HepG2 (cell line): Measurements from ENCODE around the gene TIMM13. TPM values are rescaled to one million over a fixed set of nuclear protein-coding genes. Genes with fewer than 3 reads are reported as not detected.

ENCODE experiments used
- ATAC-seq: fragments of 200-7000 bp; cut with Tn5 transposase; 3 replicates; pipeline ENCODE4 v1.9.1; 2020; ENCODE audit warnings: mild to moderate bottlenecking, moderate library complexity
- BruUV-seq: library from RNA; stranded (reverse); fragments of 400-500 nt; replicated peaks from 2 replicates; lab custom pipeline; 2021; lab: Mats Ljungman, UMichigan
- CTCF ChIA-PET: fragments of 300-600 bp; formaldehyde crosslinking; extraction: SDS; loops from one replicate; lab custom pipeline; 2021; ENCODE audit warnings: low total read pairs, inconsistent platforms, low intra/inter-chr PET ratio; lab: Yijun Ruan, JAX
- POLR2A ChIA-PET: fragments of 350-600 bp; sonication (Branson Sonifier 250); formaldehyde crosslinking; loops from one replicate; lab custom pipeline; 2020; ENCODE audit warnings: antibody characterized with exemption, inconsistent platforms; lab: Yijun Ruan, JAX
- DNase-seq: peaks from one replicate; pipeline ENCODE4 v3.0.0-alpha.2; 2015; ENCODE audit warnings: low spot score
- FAIRE-seq: peaks from 3 replicates; lab custom pipeline; 2011; peaks lifted over from hg19 to GRCh38; lab: Jason Lieb, UNC
- H2AFZ ChIP-seq: one replicate; pipeline ENCODE4 v1.6.1; 2011; ENCODE audit warnings: low read length, inconsistent platforms
- H3K27ac ChIP-seq: fragments of 300-600 bp; 3 replicates; pipeline ENCODE4 v1.8.0; 2011; ENCODE audit warnings: mixed run types, mild to moderate bottlenecking, mixed read lengths, low read length, inconsistent platforms; ENCODE audit not compliant: insufficient read depth; ENCODE audit errors: extremely low read length
- H3K27me3 ChIP-seq, 2 experiments: fragments of 200-600 bp in 1 of 2; 2 replicates in 1 of 2; 3 replicates in 1 of 2; pipeline versions ENCODE4 v1.6.0 to v1.8.0; 2011; ENCODE audit warnings: low read length in 2 of 2, mild to moderate bottlenecking in 2 of 2, moderate library complexity in 2 of 2, inconsistent platforms in 1 of 2; ENCODE audit not compliant: insufficient read depth in 2 of 2, control insufficient read depth in 1 of 2
- H3K36me3 ChIP-seq, 2 experiments: fragments of 200-600 bp in 1 of 2; replicated peaks in 1 of 2; 2 replicates in 1 of 2; 3 replicates in 1 of 2; pipeline versions ENCODE4 v1.5.1 to v1.8.0; 2011; ENCODE audit warnings: low read length in 2 of 2, inconsistent platforms in 1 of 2; ENCODE audit not compliant: insufficient read depth in 2 of 2, control insufficient read depth in 1 of 2
- H3K4me1 ChIP-seq: 2 replicates; pipeline ENCODE4 v1.5.1; 2012; ENCODE audit warnings: low read length, inconsistent platforms; ENCODE audit not compliant: insufficient read depth
- H3K4me2 ChIP-seq: 2 replicates; pipeline ENCODE4 v1.6.0; 2011; ENCODE audit warnings: low read depth, low read length, inconsistent platforms
- H3K4me3 ChIP-seq, 3 experiments: fragments of 200-600 bp in 1 of 3; sonication (generic), shearing (Covaris generic) in 1 of 3; replicated peaks in 1 of 3; 2 replicates each; pipeline ENCODE4 v1.5.1; 2011 to 2016; ENCODE audit warnings: low read length in 3 of 3, inconsistent platforms in 2 of 3, low read depth in 2 of 3, mild to moderate bottlenecking in 2 of 3, control low read depth in 1 of 3, mixed read lengths in 1 of 3; ENCODE audit not compliant: insufficient read depth in 1 of 3
- H3K79me2 ChIP-seq: one replicate; pipeline ENCODE4 v1.6.1; 2011; ENCODE audit warnings: low read length, inconsistent platforms; ENCODE audit not compliant: insufficient read depth
- H3K9ac ChIP-seq: 2 replicates; pipeline ENCODE4 v1.6.0; 2011; ENCODE audit warnings: mild to moderate bottlenecking, low read depth, low read length, inconsistent platforms; ENCODE audit not compliant: insufficient read depth
- H3K9me3 ChIP-seq: 2 replicates; pipeline ENCODE4 v1.5.1; 2012; ENCODE audit warnings: mild to moderate bottlenecking, low read length
- H4K20me1 ChIP-seq: 2 replicates; pipeline ENCODE4 v1.6.0; 2011; ENCODE audit warnings: inconsistent platforms, mild to moderate bottlenecking, low read length, moderate library complexity; ENCODE audit not compliant: insufficient read depth
- AGO2 ChIP-seq: fragments of 200-400 bp; formaldehyde crosslinking; optimal IDR thresholded peaks from 2 replicates; pipeline ENCODE3; 2017; ENCODE audit warnings: mild to moderate bottlenecking, low read depth, low read length, moderate library complexity
- ARID3A ChIP-seq: IDR thresholded peaks from 2 replicates; pipeline ENCODE4 v1.6.1; 2012; ENCODE audit warnings: low read depth, low read length, improper control_type of control experiment
- HNRNPK ChIP-seq: fragments of 200-400 bp; formaldehyde crosslinking; IDR thresholded peaks from 2 replicates; pipeline ENCODE4 v1.6.1; 2018; ENCODE audit warnings: low read length, low read depth, moderate library complexity, mild to moderate bottlenecking; ENCODE audit not compliant: poor library complexity, severe bottlenecking
- IKZF1 ChIP-seq: fragments of 450-650 bp; IDR thresholded peaks from 2 replicates; pipeline ENCODE4 v1.7.1; 2016
- KAT2B ChIP-seq: fragments of 150-350 bp; IDR thresholded peaks from 2 replicates; pipeline ENCODE4 v1.6.1; 2014; ENCODE audit warnings: low read depth, low read length, borderline replicate concordance
- MTF1 ChIP-seq: sonication (generic); formaldehyde crosslinking; IDR thresholded peaks from 2 replicates; pipeline ENCODE4 v1.5.0; 2020; ENCODE audit warnings: missing genetic modification reagents
- PCBP1 ChIP-seq: fragments of 200-400 bp; formaldehyde crosslinking; IDR thresholded peaks from 2 replicates; pipeline ENCODE4 v1.6.1; 2017; ENCODE audit warnings: mild to moderate bottlenecking, low read depth, low read length, borderline replicate concordance
- PCBP2 ChIP-seq: fragments of 200-400 bp; formaldehyde crosslinking; optimal IDR thresholded peaks from 2 replicates; pipeline ENCODE3; 2018; ENCODE audit warnings: low read length, low read depth; ENCODE audit not compliant: poor library complexity, severe bottlenecking
- POLR2A ChIP-seq, 2 experiments: IDR thresholded peaks; 2 replicates each; pipeline ENCODE4 v1.6.1; 2011; ENCODE audit warnings: low read depth in 2 of 2, low read length in 2 of 2, mild to moderate bottlenecking in 1 of 2, moderate library complexity in 1 of 2; ENCODE audit not compliant: insufficient read depth in 1 of 2
- POLR2AphosphoS2 ChIP-seq: IDR thresholded peaks from 2 replicates; pipeline ENCODE4 v1.6.1; 2011; ENCODE audit warnings: low read depth, low read length, improper control_type of control experiment
- PRPF4 ChIP-seq: fragments of 200-400 bp; formaldehyde crosslinking; IDR thresholded peaks from 2 replicates; pipeline ENCODE4 v1.6.1; 2016; ENCODE audit warnings: low read length, low read depth; ENCODE audit not compliant: poor library complexity, severe bottlenecking
- RFX5 ChIP-seq: IDR thresholded peaks from 2 replicates; pipeline ENCODE4 v1.6.1; 2011; ENCODE audit warnings: low read depth, low read length, improper control_type of control experiment
- ZNF17 ChIP-seq: sonication (generic); formaldehyde crosslinking; IDR thresholded peaks from 2 replicates; pipeline ENCODE4 v1.5.0; 2020; ENCODE audit warnings: mild to moderate bottlenecking, missing genetic modification reagents
- ZNF546 ChIP-seq: sonication (generic); formaldehyde crosslinking; conservative IDR thresholded peaks from 2 replicates; pipeline ENCODE4 v1.8.1; 2023; ENCODE audit warnings: mild to moderate bottlenecking, missing genetic modification reagents
- ZNF614 ChIP-seq: IDR thresholded peaks from 2 replicates; pipeline ENCODE4 v1.6.1; 2018; ENCODE audit warnings: missing biosample characterization, missing genetic modification reagents, inconsistent platforms, borderline replicate concordance
- ZUFSP ChIP-seq: sonication (generic); formaldehyde crosslinking; IDR thresholded peaks from 2 replicates; pipeline ENCODE4 v1.9.0; 2021; ENCODE audit warnings: missing genetic modification reagents, mild to moderate bottlenecking, borderline replicate concordance
- WGBS: methylation state at CpG from one replicate; pipeline ENCODE4 v1.1.6; 2017; ENCODE audit warnings: low lambda C conversion rate; 5-methylcytosine and 5-hydroxymethylcytosine counted together
- in situ Hi-C: cut with HindIII; loops from 2 replicates; pipeline ENCODE4 v1.10.0; 2017; ENCODE audit warnings: low pct_unique_long_range_greater_than_20kb; ENCODE audit not compliant: extremely low pct_ligation_motif_present
- intact Hi-C: fragments of 100-400 bp; cut with micrococcal nuclease; formaldehyde crosslinking; loops from one replicate; pipeline ENCODE4 v1.10.0; 2022; ENCODE audit not compliant: unreplicated experiment
- polyA plus RNA-seq, 8 experiments: library from polyadenylated mRNA; depleted of rRNA in 3 of 8; stranded (reverse) in 7 of 8; unstranded in 1 of 8; fragments of >200 nt; fragmentation: Illumina TruSeq in 4 of 8; extraction: Trizol in 4 of 8; gene quantifications; 2 replicates each; pipeline versions ENCODE4 v1.2.1 to v1.2.3, GENCODE V29; 2011 to 2016; ENCODE audit warnings: low read depth in 4 of 8, missing spikeins in 1 of 8, mixed read lengths in 1 of 8; ENCODE audit not compliant: insufficient read depth in 1 of 8
- total RNA-seq, 5 experiments: library from RNA; depleted of rRNA; stranded (reverse); fragments of >200 nt; fragmentation: Illumina TruSeq; extraction: Trizol; gene quantifications; 2 replicates each; pipeline ENCODE4 v1.2.3, GENCODE V29; 2016; ENCODE audit warnings: low read depth in 1 of 5

The TIMM13 gene
- total and polyA plus RNA-seq, 2 of the 13 experiments (the other 11 are each of a cell fraction or from before 2014, with no cell fraction given), result 48.4 to 108 TPM

GRCh38 chr19:2417881-2418406, 9.4 kb downstream of the TIMM13 start:
- FAIRE-seq (no peak), DNase-seq (no peak), ATAC-seq (no peak)
- ChIA-PET POLR2A (interaction anchor here (2.7 to 9.0 kb wide), 2 partner anchors 9 to 24 kb away, joined by 40 to 92 read pairs; partner anchors contain the start of gene TIMM13), CTCF (no interaction called here)
- no peak overlapping the region for H2AFZ ChIP-seq
- no peaks in the 10 kb centered on the region for H3K27me3 ChIP-seq
- peaks cover 2% of the 10 kb centered on the region for H3K79me2 ChIP-seq
- 98% methylated on average over 11 of the region's 13 CpGs for WGBS
- H3K4me1 ChIP-seq, result peaks cover 26% of the 10 kb centered on the region
- H3K9ac ChIP-seq, result no peak overlapping the region
- in situ Hi-C loops, result no loop called here
- H3K9me3 ChIP-seq, result no peaks in the 10 kb centered on the region
- peaks cover 0 to 2% of the 10 kb centered on the region in 2 experiments; a peak in 2 of 5 replicates for H3K36me3 ChIP-seq
- H4K20me1 ChIP-seq, result no peaks in the 10 kb centered on the region
- BruUV-seq, result no TSS peak
- no peak overlapping the region for H3K4me3 ChIP-seq
- intact Hi-C loops, result no loop called here
- no peak overlapping the region for H3K27ac ChIP-seq
- H3K4me2 ChIP-seq, result no peak overlapping the region
- TF ChIP-seq KAT2B, result no peak
- TF ChIP-seq POLR2A (IDR thresholded peaks at IDR 0.05; ENCODE audit: insufficient read depth in 1 of 2, low read depth in 2 of 2, low read length in 2 of 2), result 0 out of 4 replicates have a peak, but pooled peaks of 1 of the 2 experiments have one; percentile 27
- no peak for TF ChIP-seq ZUFSP (CRISPR knock-in tag)
- peak; percentile 48 for TF ChIP-seq AGO2
- TF ChIP-seq ZNF546 (CRISPR knock-in tag), result no peak
- no peak for TF ChIP-seq MTF1 (CRISPR knock-in tag)
- TF ChIP-seq POLR2AphosphoS2, result peak; percentile 67; the same call in 1 of the 2 replicates
- no peak for TF ChIP-seq ZNF614
- TF ChIP-seq ZNF17 (CRISPR knock-in tag), result no peak
- TF ChIP-seq HNRNPK, result peak; percentile 89
- 0 out of 2 replicates have a peak, but pooled peaks have one; percentile 21 for TF ChIP-seq RFX5
- peak; percentile 93 for TF ChIP-seq PCBP2
- no peak for TF ChIP-seq IKZF1
- no peak for TF ChIP-seq ARID3A
- no peak for TF ChIP-seq PRPF4
- TF ChIP-seq PCBP1, result peak; percentile 90; the same call in 1 of the 2 replicates
- TF ChIP-seq, all 625 proteins: peak for 7
